ENCODE measurements around the gene HSPA5.

- TF ChIP-seq CTCF (IDR thresholded peaks at IDR 0.05; ENCODE audit: low read depth, low read length, poor library complexity, severe bottlenecking), result no peak
- TF ChIP-seq EZH2phosphoT487 (IDR thresholded peaks at IDR 0.05; ENCODE audit: borderline replicate concordance, low read length), result no peak
Measured at GRCh38 chr9:125240649-125240999, 519 bp downstream of the HSPA5 start.

Data from DOHH2 (cell line).